ENCODE data around the gene SHMT1. TPM values are rescaled to one million over a fixed set of nuclear protein-coding genes. Genes with fewer than 3 reads are reported as not detected.
"Not testable (repeated sequence)": the region's sequence is repeated elsewhere in the genome, so short reads cannot be mapped to it uniquely, and the experiment has no call there.

SHMT1 gene
- total RNA-seq, 4 donors from 2014 or later, result 37.8 to 56.0 (median 49.2) TPM

DNA sequence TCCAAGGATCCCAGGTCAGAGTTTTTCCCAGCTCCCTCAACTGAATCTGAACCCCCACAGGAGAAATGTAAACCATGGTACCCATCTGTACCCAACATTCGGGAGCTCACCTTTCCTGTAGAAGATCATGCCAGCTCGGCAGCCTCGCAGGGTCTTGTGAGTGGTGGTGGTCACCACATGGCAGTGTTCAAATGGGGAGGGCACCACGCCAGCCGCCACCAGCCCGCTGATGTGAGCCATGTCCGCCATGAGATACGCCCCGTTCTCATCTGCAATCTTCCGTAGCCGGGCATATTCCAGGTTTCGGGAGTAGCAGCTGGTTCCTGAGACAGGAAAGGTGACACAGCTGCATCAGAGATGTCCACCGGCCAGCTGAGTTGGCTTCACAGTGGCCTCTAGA, 23.4 kb downstream of the SHMT1 start:
- Histone ChIP-seq H3K4me1 (no peaks in the 10 kb centered on the region), H3K9me3 (no peaks in the 10 kb centered on the region), H3K36me3 (peaks cover 72% of the 10 kb centered on the region), H3K4me3 (no peak overlapping the region), H3K27ac (no peak overlapping the region), H3K27me3 (no peaks in the 10 kb centered on the region)
- TF ChIP-seq, protein P1, sequence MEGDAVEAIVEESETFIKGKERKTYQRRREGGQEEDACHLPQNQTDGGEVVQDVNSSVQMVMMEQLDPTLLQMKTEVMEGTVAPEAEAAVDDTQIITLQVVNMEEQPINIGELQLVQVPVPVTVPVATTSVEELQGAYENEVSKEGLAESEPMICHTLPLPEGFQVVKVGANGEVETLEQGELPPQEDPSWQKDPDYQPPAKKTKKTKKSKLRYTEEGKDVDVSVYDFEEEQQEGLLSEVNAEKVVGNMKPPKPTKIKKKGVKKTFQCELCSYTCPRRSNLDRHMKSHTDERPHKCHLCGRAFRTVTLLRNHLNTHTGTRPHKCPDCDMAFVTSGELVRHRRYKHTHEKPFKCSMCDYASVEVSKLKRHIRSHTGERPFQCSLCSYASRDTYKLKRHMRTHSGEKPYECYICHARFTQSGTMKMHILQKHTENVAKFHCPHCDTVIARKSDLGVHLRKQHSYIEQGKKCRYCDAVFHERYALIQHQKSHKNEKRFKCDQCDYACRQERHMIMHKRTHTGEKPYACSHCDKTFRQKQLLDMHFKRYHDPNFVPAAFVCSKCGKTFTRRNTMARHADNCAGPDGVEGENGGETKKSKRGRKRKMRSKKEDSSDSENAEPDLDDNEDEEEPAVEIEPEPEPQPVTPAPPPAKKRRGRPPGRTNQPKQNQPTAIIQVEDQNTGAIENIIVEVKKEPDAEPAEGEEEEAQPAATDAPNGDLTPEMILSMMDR (IDR thresholded peaks at IDR 0.05), result no peak
- no peak for TF ChIP-seq POLR2A (IDR thresholded peaks at IDR 0.05)
- TF ChIP-seq EP300 (IDR thresholded peaks at IDR 0.05), result no peak
- no peak for TF ChIP-seq POLR2AphosphoS5 (IDR thresholded peaks at IDR 0.05)
- 99% methylated on average over 12 of the region's 13 CpGs for WGBS
- DNase-seq (ENCODE audit: low spot score in 2 of 2), result no peak

DNA sequence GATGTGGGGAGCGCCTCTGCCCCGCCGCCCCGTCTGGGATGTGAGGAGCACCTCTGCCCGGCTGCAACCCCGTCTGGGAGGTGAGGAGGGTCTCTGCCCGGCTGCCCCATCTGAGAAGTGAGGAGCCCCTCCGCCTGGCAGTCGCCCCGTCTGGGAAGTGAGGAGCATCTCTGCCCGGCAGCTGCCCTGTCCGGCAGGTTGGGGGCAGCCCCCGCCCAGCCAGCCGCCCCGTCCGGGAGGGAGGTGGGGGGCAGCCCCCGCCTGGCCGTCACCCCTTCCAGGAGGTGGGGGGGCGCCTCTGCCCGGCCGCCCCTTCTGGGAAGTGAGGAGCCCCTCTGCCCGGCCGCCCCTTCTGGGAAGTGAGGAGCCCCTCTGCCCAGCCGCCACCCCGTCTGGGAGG, 25.2 kb downstream of the SHMT1 start:
- 99% methylated on average over 9 of the region's 25 CpGs for WGBS
- H3K36me3 ChIP-seq, result peaks cover 85% of the 10 kb centered on the region

GRCh38 chr17:18332909-18333489, 30.4 kb downstream of the SHMT1 start:
- TF ChIP-seq EP300 (IDR thresholded peaks at IDR 0.05), result no peak
- TF ChIP-seq, protein P1 (IDR thresholded peaks at IDR 0.05), result no peak
- TF ChIP-seq POLR2AphosphoS5 (IDR thresholded peaks at IDR 0.05), result no peak
- no peak for TF ChIP-seq POLR2A (IDR thresholded peaks at IDR 0.05)
- no peak overlapping the region for H3K4me3 ChIP-seq
- peaks cover 95% of the 10 kb centered on the region for H3K36me3 ChIP-seq
- no peak for DNase-seq (ENCODE audit: low spot score in 2 of 2)
- no peaks in the 10 kb centered on the region for H3K27me3 ChIP-seq
- H3K4me1 ChIP-seq, result no peaks in the 10 kb centered on the region
- H3K27ac ChIP-seq, result no peak overlapping the region
- WGBS, result 68% methylated on average over 2 of the region's 4 CpGs
- no peaks in the 10 kb centered on the region for H3K9me3 ChIP-seq

More for the DNA sequence above, 25.2 kb downstream of the SHMT1 start:
- not testable (repeated sequence) for H3K9me3 ChIP-seq; H3K4me3 ChIP-seq; H3K27ac ChIP-seq; DNase-seq (ENCODE audit: low spot score in 2 of 2); H3K27me3 ChIP-seq; H3K4me1 ChIP-seq

- H3K4me3 ChIP-seq, result no peak overlapping the region
- H3K9me3 ChIP-seq, result no peaks in the 10 kb centered on the region
- 87% methylated on average over 9 of the region's 9 CpGs for WGBS
- DNase-seq (ENCODE audit: low spot score in 2 of 2), result no peak
- peaks cover 98% of the 10 kb centered on the region for H3K36me3 ChIP-seq
- TF ChIP-seq POLR2AphosphoS5 (IDR thresholded peaks at IDR 0.05), result no peak
- TF ChIP-seq, protein P1 (IDR thresholded peaks at IDR 0.05), result no peak
- no peak for TF ChIP-seq EP300 (IDR thresholded peaks at IDR 0.05)
- no peak for TF ChIP-seq POLR2A (IDR thresholded peaks at IDR 0.05)
- H3K4me1 ChIP-seq, result no peaks in the 10 kb centered on the region
- H3K27ac ChIP-seq, result no peak overlapping the region
- H3K27me3 ChIP-seq, result no peaks in the 10 kb centered on the region
Observed at GRCh38 chr17:18331879-18332278, 31.5 kb downstream of the SHMT1 start.

- Histone ChIP-seq H3K27me3 (no peaks in the 10 kb centered on the region), H3K4me3 (no peak overlapping the region), H3K36me3 (peaks cover 98% of the 10 kb centered on the region), H3K4me1 (no peaks in the 10 kb centered on the region), H3K9me3 (no peaks in the 10 kb centered on the region), H3K27ac (no peak overlapping the region)
- TF ChIP-seq POLR2AphosphoS5 (IDR thresholded peaks at IDR 0.05) (no peak), POLR2A (IDR thresholded peaks at IDR 0.05) (no peak), EP300 (IDR thresholded peaks at IDR 0.05) (no peak)
- TF ChIP-seq, protein P1 (IDR thresholded peaks at IDR 0.05), result no peak
- no peak for DNase-seq (ENCODE audit: low spot score in 2 of 2)
- 87% methylated on average over 9 of the region's 9 CpGs for WGBS
Observed at GRCh38 chr17:18328643-18329204, 34.6 kb downstream of the SHMT1 start.

Measured in suprapubic skin (tissue), 4 donors.